H1 (cell line): ENCODE results near the gene PSORS1C2. TPM values are rescaled to one million over a fixed set of nuclear protein-coding genes. Genes with fewer than 3 reads are reported as not detected.

Experiments used
- CTCF ChIA-PET: fragments of 300-600 bp; sonication (Branson Sonifier 250); formaldehyde crosslinking; loops from one replicate; lab custom pipeline; 2021; ENCODE audit not compliant: partially characterized antibody; lab: Charles Lee
- POLR2A ChIA-PET: fragments of 300-600 bp; sonication (Branson Sonifier 250); formaldehyde crosslinking; loops from one replicate; lab custom pipeline; 2021; ENCODE audit warnings: inconsistent platforms; ENCODE audit not compliant: partially characterized antibody; lab: Charles Lee
- DNase-seq, 2 experiments: peaks; one replicate each; pipeline versions ENCODE4 v3.0.0 to v3.0.0-alpha.2; 2010 to 2022; ENCODE audit warnings: low spot score in 2 of 2, low read depth in 1 of 2, mixed read lengths in 1 of 2
- FAIRE-seq: peaks from 2 replicates; lab custom pipeline; 2011; peaks lifted over from hg19 to GRCh38; lab: Jason Lieb, UNC
- H2AFZ ChIP-seq: 2 replicates; pipeline ENCODE4 v1.8.1; 2012; ENCODE audit warnings: low read length, inconsistent platforms
- H2AK5ac ChIP-seq: 2 replicates; pipeline ENCODE4 v1.6.1; 2013; ENCODE audit warnings: low read depth, low read length
- H2BK120ac ChIP-seq: replicated peaks from 2 replicates; pipeline ENCODE3; 2013; ENCODE audit warnings: low read depth, low read length, inconsistent platforms
- H2BK12ac ChIP-seq: 2 replicates; pipeline ENCODE4 v1.6.1; 2013; ENCODE audit warnings: low read depth, low read length
- H2BK15ac ChIP-seq: 2 replicates; pipeline ENCODE4 v1.6.1; 2013; ENCODE audit warnings: low read length
- H2BK20ac ChIP-seq: 2 replicates; pipeline ENCODE4 v1.6.1; 2013; ENCODE audit warnings: low read length
- H2BK5ac ChIP-seq: 2 replicates; pipeline ENCODE4 v1.6.1; 2013; ENCODE audit warnings: low read depth, low read length
- H3K14ac ChIP-seq: 2 replicates; pipeline ENCODE4 v1.6.1; 2013; ENCODE audit warnings: inconsistent platforms; ENCODE audit not compliant: insufficient read length
- H3K18ac ChIP-seq: 2 replicates; pipeline ENCODE4 v1.6.1; 2013; ENCODE audit warnings: low read length; ENCODE audit errors: extremely low read depth
- H3K23ac ChIP-seq: 2 replicates; pipeline ENCODE4 v1.6.1; 2013; ENCODE audit warnings: inconsistent platforms; ENCODE audit not compliant: insufficient read length
- H3K23me2 ChIP-seq: 2 replicates; pipeline ENCODE4 v1.6.1; 2013; ENCODE audit warnings: low read depth, low read length
- H3K27ac ChIP-seq: 2 replicates; pipeline ENCODE4 v1.6.1; 2011; ENCODE audit warnings: low read depth, low read length, inconsistent platforms
- H3K27me3 ChIP-seq, 4 experiments: replicated peaks in 1 of 4; 1 replicate in 1 of 4; 2 replicates in 3 of 4; pipeline versions ENCODE4 v1.6.1 to v1.8.1; 2011 to 2013; ENCODE audit warnings: low read length in 3 of 4, mild to moderate bottlenecking in 3 of 4, inconsistent platforms in 2 of 4, mixed read lengths in 2 of 4, moderate library complexity in 1 of 4; ENCODE audit not compliant: control insufficient read depth in 3 of 4, insufficient read depth in 3 of 4; ENCODE audit errors: extremely low read depth in 1 of 4
- H3K36me3 ChIP-seq, 4 experiments: 2 replicates each; pipeline versions ENCODE4 v1.6.1 to v1.8.1; 2011 to 2013; ENCODE audit warnings: mild to moderate bottlenecking in 4 of 4, low read length in 3 of 4, moderate library complexity in 2 of 4, control low read depth in 1 of 4, inconsistent platforms in 1 of 4; ENCODE audit not compliant: insufficient read depth in 4 of 4, control insufficient read depth in 2 of 4
- H3K4ac ChIP-seq: replicated peaks from 2 replicates; pipeline ENCODE3; 2013; ENCODE audit warnings: low read length, low read depth, mixed read lengths, inconsistent platforms; ENCODE audit not compliant: insufficient read length
- H3K4me1 ChIP-seq, 4 experiments: replicated peaks in 1 of 4; 1 replicate in 1 of 4; 2 replicates in 3 of 4; pipeline versions ENCODE4 v1.6.1 to v1.8.1; 2011 to 2013; ENCODE audit warnings: low read length in 3 of 4, inconsistent platforms in 2 of 4, mixed read lengths in 1 of 4; ENCODE audit not compliant: insufficient read depth in 4 of 4, control insufficient read depth in 3 of 4
- H3K4me2 ChIP-seq, 2 experiments: 2 replicates each; pipeline versions ENCODE4 v1.6.1 to v1.8.1; 2011 to 2013; ENCODE audit warnings: low read depth in 2 of 2, low read length in 2 of 2, control low read depth in 1 of 2, inconsistent platforms in 1 of 2, mild to moderate bottlenecking in 1 of 2; ENCODE audit not compliant: insufficient read depth in 1 of 2
- H3K4me3 ChIP-seq, 4 experiments: fragments of 200-600, 300-600 bp in 1 of 4; sonication (generic), shearing (Covaris generic), sonication (Bioruptor Twin) in 1 of 4; 2 replicates each; pipeline versions ENCODE4 v1.5.1 to v1.8.1; 2011 to 2016; ENCODE audit warnings: low read length in 4 of 4, low read depth in 3 of 4, control low read depth in 2 of 4, inconsistent platforms in 2 of 4, mild to moderate bottlenecking in 2 of 4, mixed read lengths in 1 of 4, moderate library complexity in 1 of 4; ENCODE audit not compliant: insufficient read depth in 2 of 4; ENCODE audit errors: extremely low read depth in 1 of 4
- H3K56ac ChIP-seq: replicated peaks from 2 replicates; pipeline ENCODE3; 2013; ENCODE audit warnings: low read depth, mild to moderate bottlenecking, mixed read lengths, low read length, inconsistent platforms; ENCODE audit not compliant: insufficient read length
- H3K79me1 ChIP-seq: 2 replicates; pipeline ENCODE4 v1.6.1; 2013; ENCODE audit warnings: low read depth, low read length, control low read depth
- H3K79me2 ChIP-seq, 2 experiments: 2 replicates each; pipeline versions ENCODE4 v1.6.1 to v1.8.1; 2012 to 2013; ENCODE audit warnings: low read length in 2 of 2, mild to moderate bottlenecking in 2 of 2, inconsistent platforms in 1 of 2; ENCODE audit not compliant: insufficient read depth in 2 of 2, control insufficient read depth in 1 of 2
- H3K9ac ChIP-seq, 4 experiments: replicated peaks in 1 of 4; 1 replicate in 1 of 4; 2 replicates in 3 of 4; pipeline versions ENCODE4 v1.6.1 to v1.8.1; 2011 to 2013; ENCODE audit warnings: low read depth in 3 of 4, low read length in 3 of 4, control low read depth in 2 of 4, mild to moderate bottlenecking in 2 of 4, moderate library complexity in 2 of 4, inconsistent platforms in 1 of 4; ENCODE audit errors: extremely low read depth in 1 of 4
- H3K9me3 ChIP-seq, 2 experiments: 2 replicates each; pipeline versions ENCODE4 v1.6.1 to v1.8.1; 2012 to 2013; ENCODE audit warnings: mild to moderate bottlenecking in 2 of 2, moderate library complexity in 2 of 2, control low read depth in 1 of 2, inconsistent platforms in 1 of 2, low read depth in 1 of 2, low read length in 1 of 2, mixed read lengths in 1 of 2; ENCODE audit not compliant: insufficient read depth in 2 of 2
- H4K20me1 ChIP-seq, 2 experiments: replicated peaks in 1 of 2; 2 replicates each; pipeline versions ENCODE3 to v1.8.1; 2011 to 2013; ENCODE audit warnings: inconsistent platforms in 2 of 2, low read length in 2 of 2, mild to moderate bottlenecking in 1 of 2; ENCODE audit not compliant: insufficient read depth in 2 of 2, control insufficient read depth in 1 of 2
- H4K5ac ChIP-seq: 2 replicates; pipeline ENCODE4 v1.6.1; 2013; ENCODE audit warnings: low read length, low read depth, mixed read lengths, inconsistent platforms; ENCODE audit not compliant: insufficient read length
- H4K8ac ChIP-seq: 2 replicates; pipeline ENCODE4 v1.8.0; 2013; ENCODE audit warnings: mild to moderate bottlenecking, moderate library complexity, low read length, inconsistent platforms; ENCODE audit not compliant: insufficient read depth; ENCODE audit errors: extremely low read depth
- H4K91ac ChIP-seq: replicated peaks from 2 replicates; pipeline ENCODE3; 2013; ENCODE audit warnings: low read length, mixed read lengths, inconsistent platforms; ENCODE audit not compliant: insufficient read length
- ASH2L ChIP-seq: fragments of 200-600, 300-600 bp; sonication (generic); IDR thresholded peaks from one replicate; pipeline ENCODE4 v1.7.1; 2017; ENCODE audit warnings: low read length
- BRCA1 ChIP-seq: IDR thresholded peaks from 2 replicates; pipeline ENCODE4 v1.6.1; 2012; ENCODE audit warnings: low read depth, low read length, improper control_type of control experiment
- EGR1 ChIP-seq: IDR thresholded peaks from 2 replicates; pipeline ENCODE4 v1.6.1; 2011; ENCODE audit warnings: low read depth, low read length, borderline replicate concordance
- HDAC6 ChIP-seq: IDR thresholded peaks from one replicate; pipeline ENCODE4 v1.7.1; 2012; ENCODE audit warnings: low read depth, mild to moderate bottlenecking, inconsistent platforms, low read length, moderate library complexity
- JUND ChIP-seq: IDR thresholded peaks from 2 replicates; pipeline ENCODE4 v1.6.1; 2011; ENCODE audit warnings: mild to moderate bottlenecking, improper control_type of control experiment, low read length
- NRF1 ChIP-seq: IDR thresholded peaks from 2 replicates; pipeline ENCODE4 v1.6.1; 2011; ENCODE audit warnings: mild to moderate bottlenecking, low read depth, low read length, improper control_type of control experiment
- PHF8 ChIP-seq: fragments of 200-600 bp; sonication (generic); conservative IDR thresholded peaks from 2 replicates; pipeline ENCODE4 v1.7.1; 2012; ENCODE audit warnings: low read depth, mild to moderate bottlenecking, inconsistent platforms, low read length, moderate library complexity
- RXRA ChIP-seq: IDR thresholded peaks from 2 replicates; pipeline ENCODE4 v1.6.1; 2011; ENCODE audit warnings: low read depth, mild to moderate bottlenecking, low read length, moderate library complexity; ENCODE audit not compliant: insufficient read depth
- SIN3A ChIP-seq, 2 experiments: IDR thresholded peaks in 1 of 2; conservative IDR thresholded peaks in 1 of 2; 2 replicates each; pipeline ENCODE4 v1.6.1; 2011 to 2012; ENCODE audit warnings: low read length in 2 of 2, improper control_type of control experiment in 1 of 2, low read depth in 1 of 2, mild to moderate bottlenecking in 1 of 2
- SP1 ChIP-seq: IDR thresholded peaks from 2 replicates; pipeline ENCODE4 v1.6.1; 2011; ENCODE audit warnings: low read depth, low read length
- USF2 ChIP-seq: IDR thresholded peaks from 2 replicates; pipeline ENCODE4 v1.6.1; 2011; ENCODE audit warnings: low read length, improper control_type of control experiment
- YY1 ChIP-seq: IDR thresholded peaks from 2 replicates; pipeline ENCODE4 v1.6.1; 2011; ENCODE audit warnings: low read depth, mild to moderate bottlenecking, low read length
- WGBS, 2 experiments: shearing (Covaris generic) in 1 of 2; methylation state at CpG; one replicate each; pipeline versions ENCODE4 v1.1.6 to v1.1.7; 2013 to 2015; ENCODE audit warnings: low lambda C conversion rate in 2 of 2, mixed read lengths in 2 of 2, inconsistent platforms in 1 of 2, low coverage in 1 of 2, missing lambda C conversion rate in 1 of 2; ENCODE audit not compliant: insufficient replicate concordance in 2 of 2, insufficient coverage in 1 of 2, insufficient read length in 1 of 2; ENCODE audit errors: extremely low coverage in 1 of 2, missing lambda C conversion rate in 1 of 2; 5-methylcytosine and 5-hydroxymethylcytosine counted together
- polyA plus RNA-seq, 7 experiments: library from polyadenylated mRNA; depleted of rRNA in 3 of 7; stranded (reverse) in 5 of 7; unstranded in 2 of 7; fragments of >200 nt in 5 of 7; fragments of 200-250 nt in 2 of 7; gene quantifications; 1 replicate in 5 of 7; 2 replicates in 1 of 7; 4 replicates in 1 of 7; pipeline versions ENCODE4 v1.2.1 to v1.2.3, GENCODE V29; 2011 to 2013; ENCODE audit warnings: missing spikeins in 2 of 7, mixed read lengths in 2 of 7
- total RNA-seq: library from RNA; stranded (reverse); fragmentation: NEBNext Ultra II Directional; extraction: Animal tissue kit (Norgen Biotek cat#: 25700); gene quantifications from 2 replicates; pipeline ENCODE4 v1.2.1, GENCODE V29; 2021

Gene PSORS1C2
- total and polyA plus RNA-seq, 2 of the 8 experiments (the other 6 are each of a cell fraction or from before 2014, with no cell fraction given): 0.11 TPM; not detected in 1

- POLR2A ChIA-PET: interaction anchor here (0.6 to 68.5 kb wide), 2 partner anchors 48 to 69 kb away, joined by 4 to 2251 read pairs; partner anchors contain the start of genes CCHCR1, POU5F1, PSORS1C2 and TCF19
- TF ChIP-seq USF2: no peak
- no peak for TF ChIP-seq NRF1
- TF ChIP-seq SP1: no peak
- TF ChIP-seq EGR1: no peak
- no peak for TF ChIP-seq HDAC6
- TF ChIP-seq YY1: no peak
- TF ChIP-seq PHF8: no peak
- TF ChIP-seq RXRA: no peak
- no peak for TF ChIP-seq ASH2L
- TF ChIP-seq BRCA1: no peak
- no peak for TF ChIP-seq JUND
- TF ChIP-seq SIN3A (conservative IDR thresholded peaks at IDR 0.05 in 1 of 2, IDR thresholded peaks at IDR 0.05 in 1 of 2; ENCODE audit: low read depth in 1 of 2, low read length in 2 of 2): no peak
Measured at GRCh38 chr6:31120151-31120915, 18.5 kb downstream of the PSORS1C2 start, which contains the start of gene CDSN. Gene CDSN, minus strand, starts transcription at chr6:31120446. Its CDS starts 27 bp downstream, at chr6:31120419.

More at GRCh38 chr6:31120151-31120915, 18.5 kb downstream of the PSORS1C2 start, which contains the start of gene CDSN:
- no peak within 1 kb of the TSS for H4K91ac ChIP-seq
- no peak within 1 kb of the TSS for H4K8ac ChIP-seq
- H2BK15ac ChIP-seq: no peak within 1 kb of the TSS
- no peak within 1 kb of the TSS for H3K4ac ChIP-seq
- H3K27me3 ChIP-seq: no peaks in the 10 kb centered on the region; a peak in 1 of 7 replicates
- no peak within 1 kb of the TSS for H2BK12ac ChIP-seq
- H2AFZ ChIP-seq: no peak within 1 kb of the TSS
- no peaks in the 10 kb centered on the region for H4K20me1 ChIP-seq
- 90% methylated on average over 19 of the region's 26 CpGs; no CpG with 5 or more reads in 1 of the 2 experiments for WGBS, 2 experiments
- no peak within 1 kb of the TSS for H3K56ac ChIP-seq
- no peaks in the 10 kb centered on the region for H3K9me3 ChIP-seq
- no peak within 1 kb of the TSS for H3K4me2 ChIP-seq
- no peak within 1 kb of the TSS for H2AK5ac ChIP-seq
- no peak within 1 kb of the TSS for H3K27ac ChIP-seq
- H3K79me1 ChIP-seq: no peaks in the 10 kb centered on the region
- FAIRE-seq: no peak
- no peak for DNase-seq
- no peak within 1 kb of the TSS for H4K5ac ChIP-seq
- H2BK120ac ChIP-seq: no peak within 1 kb of the TSS
- H3K14ac ChIP-seq: no peak within 1 kb of the TSS
- CTCF ChIA-PET: interaction anchor here (0.6 to 10.6 kb wide), 8 partner anchors 9 to 393 kb away, joined by 3 to 187 read pairs (median 4); no protein-coding TSS in a partner anchor
- no peak within 1 kb of the TSS for H3K18ac ChIP-seq
- H3K36me3 ChIP-seq: no peaks in the 10 kb centered on the region
- no peak within 1 kb of the TSS for H2BK20ac ChIP-seq
- no peak within 1 kb of the TSS for H3K4me3 ChIP-seq
- no peaks in the 10 kb centered on the region for H3K23me2 ChIP-seq
- no peak within 1 kb of the TSS for H2BK5ac ChIP-seq
- H3K23ac ChIP-seq: no peak within 1 kb of the TSS
- H3K4me1 ChIP-seq: peaks cover 0 to 5% (median 0%) of the 10 kb centered on the region in 4 experiments; a peak in 2 of 7 replicates
- H3K79me2 ChIP-seq: no peaks in the 10 kb centered on the region
- H3K9ac ChIP-seq: no peak within 1 kb of the TSS
